Kidney (tissue), 14 donors: ENCODE measurements around the gene MAP3K21. TPM values are rescaled to one million over a fixed set of nuclear protein-coding genes. Genes with fewer than 3 reads are reported as not detected.

Experiments
- DNase-seq, 5 donors: peaks; one replicate each; pipeline ENCODE4 v3.0.0-alpha.2; 2013 to 2020
- FAIRE-seq: peaks from 2 replicates; lab custom pipeline; 2012; peaks lifted over from hg19 to GRCh38; lab: Jason Lieb, UNC
- H3K27ac ChIP-seq, 2 donors: one replicate each; pipeline ENCODE4 v1.7.0; 2013; ENCODE audit warnings: low read depth in 2 of 2, low read length in 2 of 2, inconsistent platforms in 1 of 2
- H3K27me3 ChIP-seq: one replicate; pipeline ENCODE4 v1.7.1; 2013; ENCODE audit warnings: low read length, inconsistent platforms; ENCODE audit not compliant: control insufficient read depth, insufficient read depth
- H3K36me3 ChIP-seq, 3 donors: one replicate each; pipeline versions ENCODE4 v1.7.0 to v1.7.1; 2013; ENCODE audit warnings: low read length in 3 of 3, control low read depth in 1 of 3, inconsistent platforms in 1 of 3; ENCODE audit not compliant: insufficient read depth in 3 of 3, control insufficient read depth in 2 of 3
- H3K4me1 ChIP-seq, 3 donors: one replicate each; pipeline versions ENCODE4 v1.7.0 to v1.7.1; 2013; ENCODE audit warnings: low read length in 3 of 3, inconsistent platforms in 1 of 3, low read depth in 1 of 3; ENCODE audit not compliant: control insufficient read depth in 2 of 3, insufficient read depth in 2 of 3
- H3K4me3 ChIP-seq, 3 donors: one replicate each; pipeline versions ENCODE4 v1.7.0 to v1.8.1; 2013; ENCODE audit warnings: low read length in 3 of 3, control low read depth in 1 of 3, inconsistent platforms in 1 of 3
- H3K9ac ChIP-seq, 3 donors: one replicate each; pipeline versions ENCODE4 v1.7.0 to v1.7.1; 2013; ENCODE audit warnings: low read length in 3 of 3, control low read depth in 1 of 3, inconsistent platforms in 1 of 3
- H3K9me3 ChIP-seq, 3 donors: one replicate each; pipeline versions ENCODE4 v1.7.0 to v1.7.1; 2013; ENCODE audit warnings: low read length in 3 of 3, control low read depth in 1 of 3, inconsistent platforms in 1 of 3; ENCODE audit not compliant: control insufficient read depth in 2 of 3, insufficient read depth in 1 of 3
- intact Hi-C: fragments of 100-400 bp; cut with DNase I; formaldehyde crosslinking; loops from one replicate; pipeline ENCODE4 v1.11.1; 2022
- polyA plus RNA-seq: library from polyadenylated mRNA; stranded (reverse); fragments of 350-450 nt; fragmentation: Illumina TruSeq; extraction: RNeasy Lipid Tissue Mini Kit (QIAGEN cat#74804); gene quantifications from one replicate; pipeline ENCODE4 v1.2.3, GENCODE V29; 2014; ENCODE audit warnings: low read depth, low replicate concordance; ENCODE audit not compliant: insufficient read depth
- total RNA-seq: library from RNA; stranded (reverse); fragmentation: NEBNext Ultra II Directional; extraction: Animal tissue kit (Norgen Biotek cat#: 25700); gene quantifications from one replicate; pipeline ENCODE4 v1.2.1, GENCODE V29; 2021
- TF ChIP-seq, protein P1 (sequence below): IDR thresholded peaks from 3 replicates; pipeline ENCODE4 v1.5.1; 2012; ENCODE audit warnings: mild to moderate bottlenecking, moderate library complexity, borderline replicate concordance; ENCODE audit not compliant: insufficient read depth; ENCODE audit errors: extremely low read depth
- donor health status: control.
- donor health status: control.
- donor health status: control.
- donor health status: control.
- donor health status: control.
- donor health status: DM: yes; HTN: yes; CAD: no.
- donor health status: Normal renal cell carcinoma (clear cell type).

The MAP3K21 gene
- total and polyA plus RNA-seq, 2 donors from 2014 or later: 7.4 to 21.6 TPM

DNA sequence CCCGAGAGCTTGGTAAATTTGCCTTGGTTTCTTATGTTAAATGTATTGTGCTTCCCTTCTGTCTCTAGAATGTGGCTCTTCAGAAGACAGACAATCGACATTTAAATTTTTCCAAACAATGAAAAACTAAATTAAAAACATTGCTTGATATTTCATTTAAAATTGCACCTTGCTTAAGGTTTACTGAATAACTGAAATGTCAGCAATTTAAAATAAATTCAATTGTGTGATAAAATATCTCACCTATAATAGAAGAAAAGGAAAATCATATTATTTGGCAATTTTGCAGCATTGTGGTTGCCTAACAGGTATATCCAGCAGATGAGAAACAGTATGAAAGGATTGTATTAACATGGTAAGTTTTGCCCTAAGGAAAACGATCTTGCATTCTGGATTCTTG is 56.5 kb downstream of the MAP3K21 start:
- intact Hi-C loops: no loop called here
- no peak overlapping the region for H3K27ac ChIP-seq
- DNase-seq (no peak), FAIRE-seq (no peak)
- peaks cover 5 to 17% (median 14%) of the 10 kb centered on the region in 3 donors for H3K36me3 ChIP-seq
- TF ChIP-seq, protein P1, sequence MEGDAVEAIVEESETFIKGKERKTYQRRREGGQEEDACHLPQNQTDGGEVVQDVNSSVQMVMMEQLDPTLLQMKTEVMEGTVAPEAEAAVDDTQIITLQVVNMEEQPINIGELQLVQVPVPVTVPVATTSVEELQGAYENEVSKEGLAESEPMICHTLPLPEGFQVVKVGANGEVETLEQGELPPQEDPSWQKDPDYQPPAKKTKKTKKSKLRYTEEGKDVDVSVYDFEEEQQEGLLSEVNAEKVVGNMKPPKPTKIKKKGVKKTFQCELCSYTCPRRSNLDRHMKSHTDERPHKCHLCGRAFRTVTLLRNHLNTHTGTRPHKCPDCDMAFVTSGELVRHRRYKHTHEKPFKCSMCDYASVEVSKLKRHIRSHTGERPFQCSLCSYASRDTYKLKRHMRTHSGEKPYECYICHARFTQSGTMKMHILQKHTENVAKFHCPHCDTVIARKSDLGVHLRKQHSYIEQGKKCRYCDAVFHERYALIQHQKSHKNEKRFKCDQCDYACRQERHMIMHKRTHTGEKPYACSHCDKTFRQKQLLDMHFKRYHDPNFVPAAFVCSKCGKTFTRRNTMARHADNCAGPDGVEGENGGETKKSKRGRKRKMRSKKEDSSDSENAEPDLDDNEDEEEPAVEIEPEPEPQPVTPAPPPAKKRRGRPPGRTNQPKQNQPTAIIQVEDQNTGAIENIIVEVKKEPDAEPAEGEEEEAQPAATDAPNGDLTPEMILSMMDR: no peak
- H3K9me3 ChIP-seq: no peaks in the 10 kb centered on the region
- H3K9ac ChIP-seq: no peak overlapping the region
- H3K4me1 ChIP-seq: no peaks in the 10 kb centered on the region
- H3K27me3 ChIP-seq: no peaks in the 10 kb centered on the region
- no peak overlapping the region for H3K4me3 ChIP-seq

DNA sequence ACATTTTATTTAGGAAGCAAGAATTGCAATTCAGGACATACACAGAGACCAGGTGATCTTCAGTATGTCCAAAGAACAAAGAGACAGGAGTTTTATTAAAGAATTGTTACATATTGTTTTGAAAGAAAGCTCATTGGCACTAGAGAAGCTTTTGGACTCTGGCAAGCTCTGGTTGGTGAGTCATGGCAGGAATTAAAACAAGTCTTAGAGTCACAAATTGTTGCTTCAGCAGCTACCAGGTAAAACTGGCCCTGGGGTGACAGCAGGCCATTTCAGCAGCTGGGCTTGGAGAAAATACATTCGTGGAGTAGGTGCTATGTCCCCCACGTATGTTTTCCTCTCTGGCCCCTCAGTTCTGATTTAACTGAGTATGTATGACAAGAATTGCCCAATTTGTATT is 58.8 kb downstream of the MAP3K21 start:
- no peak for FAIRE-seq
- no peak for DNase-seq
- H3K4me1 ChIP-seq: no peaks in the 10 kb centered on the region
- H3K9ac ChIP-seq: no peak overlapping the region
- no peak overlapping the region for H3K4me3 ChIP-seq
- H3K36me3 ChIP-seq: peaks cover 5 to 10% (median 6%) of the 10 kb centered on the region in 3 donors
- H3K9me3 ChIP-seq: no peaks in the 10 kb centered on the region
- H3K27me3 ChIP-seq: no peaks in the 10 kb centered on the region
- TF ChIP-seq, protein P1: no peak
- no peak overlapping the region for H3K27ac ChIP-seq
- intact Hi-C loops: no loop called here

- TF ChIP-seq, protein P1: no peak
- no peak overlapping the region for H3K9ac ChIP-seq
- no peaks in the 10 kb centered on the region for H3K27me3 ChIP-seq
- no peaks in the 10 kb centered on the region for H3K9me3 ChIP-seq
- H3K27ac ChIP-seq: no peak overlapping the region
- peaks cover under 1 to 5% (median 2%) of the 10 kb centered on the region in 3 donors for H3K36me3 ChIP-seq
- H3K4me1 ChIP-seq: no peaks in the 10 kb centered on the region
- intact Hi-C loops: no loop called here
- FAIRE-seq: no peak
- no peak overlapping the region for H3K4me3 ChIP-seq
- no peak for DNase-seq
These were observed 60.1 kb downstream of the MAP3K21 start for GRCh38 chr1:233387585-233387984.

- TF ChIP-seq, protein P1: no peak
- no peak overlapping the region for H3K27ac ChIP-seq
- H3K9me3 ChIP-seq: no peaks in the 10 kb centered on the region
- no peak overlapping the region for H3K4me3 ChIP-seq
- FAIRE-seq (no peak), DNase-seq (no peak)
- H3K36me3 ChIP-seq: peaks cover 0 to 2% (median 0%) of the 10 kb centered on the region in 3 donors
- intact Hi-C loops: no loop called here
- no peaks in the 10 kb centered on the region for H3K27me3 ChIP-seq
- H3K9ac ChIP-seq: no peak overlapping the region
- H3K4me1 ChIP-seq: no peaks in the 10 kb centered on the region
These were observed 61.6 kb downstream of the MAP3K21 start for GRCh38 chr1:233389169-233389568.
